ENCODE results near the gene BTBD2.

BTBD2 gene

DNA sequence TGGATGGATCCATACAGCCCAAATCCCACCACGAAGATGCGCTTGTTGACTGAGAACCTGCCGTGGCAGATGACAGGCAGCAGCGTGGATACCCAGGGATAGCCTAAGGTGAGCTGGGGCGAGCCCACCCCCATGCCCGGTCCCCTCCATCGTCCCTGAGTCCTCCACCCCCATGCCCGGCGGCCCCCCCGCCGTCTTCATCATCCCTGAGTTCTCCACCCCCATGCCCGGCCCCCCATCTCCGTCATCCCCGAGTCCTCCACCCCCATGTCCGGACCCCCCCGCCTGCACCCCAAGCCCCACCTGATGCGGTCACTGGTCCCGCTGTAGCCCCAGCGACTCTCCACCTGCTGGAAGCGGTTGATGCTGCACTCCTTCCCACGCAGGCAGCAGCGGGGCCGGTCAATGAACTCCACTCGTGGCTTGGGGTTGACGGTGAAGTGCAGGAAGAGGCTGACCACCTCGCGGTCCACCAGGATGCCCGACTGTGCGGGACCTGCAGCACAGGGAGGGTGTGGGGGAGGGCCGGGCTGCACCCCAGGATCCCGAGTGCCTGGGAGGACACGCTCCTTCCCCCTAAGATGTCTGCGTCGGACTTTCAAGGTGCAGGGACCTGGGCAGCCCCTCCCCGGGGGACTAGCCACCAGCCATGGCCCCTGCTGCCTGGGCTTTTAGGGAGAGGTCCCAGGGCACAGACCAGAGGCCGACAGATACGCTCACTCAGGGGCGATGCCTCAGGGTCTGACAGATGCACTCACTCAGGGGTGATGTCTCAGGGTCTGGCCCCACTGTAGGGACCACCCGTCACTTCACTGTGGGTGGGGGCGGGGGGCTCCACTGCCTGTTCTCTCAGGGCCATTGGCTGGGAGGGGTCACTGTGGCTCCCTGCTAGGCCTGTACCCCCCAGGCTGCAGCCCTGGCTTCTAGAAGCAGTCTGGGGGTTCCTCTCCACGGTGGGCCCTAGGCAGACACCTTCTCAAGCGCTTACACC lies 28.0 kb downstream of the BTBD2 start:
- no peak overlapping the region for H2AFZ ChIP-seq
- no peak overlapping the region for H3K4me2 ChIP-seq (ENCODE audit: low read length)
- no peak overlapping the region for H3K4me3 ChIP-seq (ENCODE audit: low read depth, low read length)
- no peaks in the 10 kb centered on the region for H3K4me1 ChIP-seq
- no peak overlapping the region for H3K9ac ChIP-seq
- TF ChIP-seq, protein P1, sequence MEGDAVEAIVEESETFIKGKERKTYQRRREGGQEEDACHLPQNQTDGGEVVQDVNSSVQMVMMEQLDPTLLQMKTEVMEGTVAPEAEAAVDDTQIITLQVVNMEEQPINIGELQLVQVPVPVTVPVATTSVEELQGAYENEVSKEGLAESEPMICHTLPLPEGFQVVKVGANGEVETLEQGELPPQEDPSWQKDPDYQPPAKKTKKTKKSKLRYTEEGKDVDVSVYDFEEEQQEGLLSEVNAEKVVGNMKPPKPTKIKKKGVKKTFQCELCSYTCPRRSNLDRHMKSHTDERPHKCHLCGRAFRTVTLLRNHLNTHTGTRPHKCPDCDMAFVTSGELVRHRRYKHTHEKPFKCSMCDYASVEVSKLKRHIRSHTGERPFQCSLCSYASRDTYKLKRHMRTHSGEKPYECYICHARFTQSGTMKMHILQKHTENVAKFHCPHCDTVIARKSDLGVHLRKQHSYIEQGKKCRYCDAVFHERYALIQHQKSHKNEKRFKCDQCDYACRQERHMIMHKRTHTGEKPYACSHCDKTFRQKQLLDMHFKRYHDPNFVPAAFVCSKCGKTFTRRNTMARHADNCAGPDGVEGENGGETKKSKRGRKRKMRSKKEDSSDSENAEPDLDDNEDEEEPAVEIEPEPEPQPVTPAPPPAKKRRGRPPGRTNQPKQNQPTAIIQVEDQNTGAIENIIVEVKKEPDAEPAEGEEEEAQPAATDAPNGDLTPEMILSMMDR (IDR thresholded peaks at IDR 0.05) = no peak
- H3K9me3 ChIP-seq (ENCODE audit: control insufficient read depth, low read length) = no peaks in the 10 kb centered on the region
- no peaks in the 10 kb centered on the region for H3K79me2 ChIP-seq
- no peaks in the 10 kb centered on the region for H3K27me3 ChIP-seq (ENCODE audit: control insufficient read depth, insufficient read depth, low read length)
- no peaks in the 10 kb centered on the region for H3K36me3 ChIP-seq (ENCODE audit: control insufficient read depth, insufficient read depth, low read length)
- no peak overlapping the region for H3K27ac ChIP-seq

DNA sequence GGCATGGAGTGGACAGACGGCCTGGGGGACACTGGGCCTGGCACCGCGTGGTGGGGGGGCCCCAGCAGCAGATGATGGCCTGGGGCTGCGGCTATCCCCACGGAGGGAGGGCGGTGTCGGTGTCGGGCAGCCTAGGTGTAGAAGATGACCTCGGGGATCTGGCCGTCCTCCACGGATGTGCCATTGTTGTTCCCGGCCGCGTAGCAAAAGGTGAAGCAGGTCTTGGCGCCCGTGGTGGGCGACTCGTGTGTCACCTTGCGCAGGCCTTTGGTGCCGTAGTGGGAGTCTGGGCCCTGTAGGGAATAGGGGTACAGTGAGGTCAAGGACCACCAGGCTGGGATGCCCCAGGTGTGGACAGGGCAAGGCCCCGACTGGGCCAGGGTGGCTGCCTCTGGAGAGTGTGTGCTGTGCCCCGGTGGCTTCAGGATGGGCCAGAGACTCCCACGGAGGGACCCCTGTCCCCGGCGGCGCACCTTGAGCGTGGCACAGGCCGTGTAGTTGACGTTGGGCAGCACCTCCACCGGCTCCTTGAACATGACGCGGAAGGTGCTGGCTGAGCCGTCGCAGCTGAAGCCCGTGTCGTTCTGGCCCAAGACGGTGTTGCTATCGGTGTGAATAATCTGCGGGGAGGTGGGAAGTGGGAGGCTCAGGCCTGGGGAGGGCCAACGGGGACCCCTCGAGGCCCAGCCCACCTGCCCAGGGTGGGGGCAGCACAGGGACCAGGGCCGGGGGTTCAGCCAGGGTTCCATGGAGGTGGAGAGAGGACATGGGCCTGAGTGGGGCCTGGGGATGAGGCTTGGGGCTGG lies 29.0 kb downstream of the BTBD2 start:
- no peaks in the 10 kb centered on the region for H3K4me1 ChIP-seq
- no peak overlapping the region for H3K4me2 ChIP-seq (ENCODE audit: low read length)
- no peaks in the 10 kb centered on the region for H3K27me3 ChIP-seq (ENCODE audit: control insufficient read depth, insufficient read depth, low read length)
- H3K9ac ChIP-seq = no peak overlapping the region
- TF ChIP-seq, protein P1 (IDR thresholded peaks at IDR 0.05) = no peak
- H2AFZ ChIP-seq = no peak overlapping the region
- no peaks in the 10 kb centered on the region for H3K79me2 ChIP-seq
- H3K27ac ChIP-seq = no peak overlapping the region
- no peak overlapping the region for H3K4me3 ChIP-seq (ENCODE audit: low read depth, low read length)
- H3K9me3 ChIP-seq (ENCODE audit: control insufficient read depth, low read length) = no peaks in the 10 kb centered on the region
- H3K36me3 ChIP-seq (ENCODE audit: control insufficient read depth, insufficient read depth, low read length) = no peaks in the 10 kb centered on the region

DNA sequence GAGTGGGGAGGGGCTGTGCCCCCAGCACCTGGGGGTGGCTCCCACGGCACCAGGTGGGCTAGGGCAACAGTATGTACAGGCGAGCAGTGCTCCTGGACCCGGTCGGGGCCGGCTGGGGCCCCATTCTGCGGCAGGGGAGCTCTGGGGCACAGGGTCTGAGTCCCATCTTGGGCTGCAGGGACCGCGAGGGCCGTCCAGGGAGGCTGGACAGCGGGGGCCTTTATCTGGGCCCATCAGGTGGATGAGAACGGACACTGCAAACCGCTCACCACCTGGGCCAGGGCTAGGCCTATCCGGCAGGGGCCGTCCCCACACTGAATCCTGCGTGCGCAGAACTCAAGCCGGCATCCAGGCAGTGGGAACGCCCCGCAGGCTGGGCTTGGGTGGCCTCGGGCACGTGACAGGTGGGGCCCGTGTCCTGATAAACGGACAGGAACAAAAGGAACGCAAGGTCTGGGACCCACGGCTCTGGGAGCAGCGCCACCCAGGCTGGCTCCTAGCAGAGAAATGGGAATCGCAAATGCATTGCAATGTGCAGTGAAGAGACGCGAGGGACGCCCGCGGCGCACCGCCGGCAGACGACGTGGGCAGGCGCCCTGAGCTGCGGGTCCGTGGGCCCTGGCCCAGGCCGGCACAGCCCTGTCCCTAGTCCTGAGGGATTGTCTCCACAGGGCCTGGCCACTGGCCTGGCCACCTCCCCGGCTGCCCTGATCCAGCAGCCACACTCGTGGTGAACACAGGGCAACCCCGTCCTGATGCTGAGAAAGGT lies 29.7 kb downstream of the BTBD2 start:
- H3K4me2 ChIP-seq (ENCODE audit: low read length) = no peak overlapping the region
- H3K36me3 ChIP-seq (ENCODE audit: control insufficient read depth, insufficient read depth, low read length) = no peaks in the 10 kb centered on the region
- no peak overlapping the region for H3K4me3 ChIP-seq (ENCODE audit: low read depth, low read length)
- no peak overlapping the region for H2AFZ ChIP-seq
- H3K9ac ChIP-seq = no peak overlapping the region
- TF ChIP-seq, protein P1 (IDR thresholded peaks at IDR 0.05) = no peak
- H3K9me3 ChIP-seq (ENCODE audit: control insufficient read depth, low read length) = no peaks in the 10 kb centered on the region
- H3K27me3 ChIP-seq (ENCODE audit: control insufficient read depth, insufficient read depth, low read length) = no peaks in the 10 kb centered on the region
- H3K79me2 ChIP-seq = no peaks in the 10 kb centered on the region
- H3K27ac ChIP-seq = no peak overlapping the region
- H3K4me1 ChIP-seq = no peaks in the 10 kb centered on the region

DNA sequence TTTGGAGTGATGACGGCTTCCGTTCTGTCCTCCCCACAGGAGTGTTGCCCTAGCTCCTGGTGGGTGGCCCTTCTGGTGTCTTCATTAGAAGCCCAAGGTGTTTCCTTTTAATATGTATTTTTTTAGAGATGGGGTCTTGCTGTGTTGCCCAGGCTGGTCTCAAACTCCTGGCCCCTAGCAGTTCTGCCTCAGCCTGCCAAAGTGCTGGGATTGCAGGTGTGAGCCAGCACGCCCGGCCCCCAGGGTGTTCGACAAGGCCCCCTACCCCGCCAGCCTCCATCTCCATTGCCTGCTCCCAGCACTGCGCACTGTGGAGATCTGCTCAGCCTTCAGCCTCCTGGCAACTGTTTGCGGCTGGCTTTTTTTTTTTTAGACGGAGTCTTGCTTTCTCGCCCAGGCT lies 31.2 kb downstream of the BTBD2 start:
- no peak overlapping the region for H2AFZ ChIP-seq
- H3K79me2 ChIP-seq = no peaks in the 10 kb centered on the region
- no peak overlapping the region for H3K27ac ChIP-seq
- TF ChIP-seq, protein P1 (IDR thresholded peaks at IDR 0.05) = no peak
- H3K4me1 ChIP-seq = no peaks in the 10 kb centered on the region
- H3K4me2 ChIP-seq (ENCODE audit: low read length) = no peak overlapping the region
- H3K36me3 ChIP-seq (ENCODE audit: control insufficient read depth, insufficient read depth, low read length) = no peaks in the 10 kb centered on the region
- H3K9me3 ChIP-seq (ENCODE audit: control insufficient read depth, low read length) = no peaks in the 10 kb centered on the region
- no peak overlapping the region for H3K4me3 ChIP-seq (ENCODE audit: low read depth, low read length)
- no peaks in the 10 kb centered on the region for H3K27me3 ChIP-seq (ENCODE audit: control insufficient read depth, insufficient read depth, low read length)
- H3K9ac ChIP-seq = no peak overlapping the region
